Fibroblast of lung (primary cell): ENCODE data around the gene MEIOSIN.

Experiments used
- CTCF ChIP-seq, 2 donors: IDR thresholded peaks in 1 of 2; conservative IDR thresholded peaks in 1 of 2; 1 replicate in 1 of 2; 2 replicates in 1 of 2; pipeline ENCODE4 v1.5.1; 2011 to 2012; ENCODE audit warnings: low read length in 2 of 2, control low read depth in 1 of 2, inconsistent platforms in 1 of 2, low read depth in 1 of 2, mild to moderate bottlenecking in 1 of 2
- EZH2 ChIP-seq: IDR thresholded peaks from 2 replicates; pipeline ENCODE4 v1.5.1; 2012; ENCODE audit warnings: low read length, control low read depth, mild to moderate bottlenecking; ENCODE audit errors: missing control alignments

DNA sequence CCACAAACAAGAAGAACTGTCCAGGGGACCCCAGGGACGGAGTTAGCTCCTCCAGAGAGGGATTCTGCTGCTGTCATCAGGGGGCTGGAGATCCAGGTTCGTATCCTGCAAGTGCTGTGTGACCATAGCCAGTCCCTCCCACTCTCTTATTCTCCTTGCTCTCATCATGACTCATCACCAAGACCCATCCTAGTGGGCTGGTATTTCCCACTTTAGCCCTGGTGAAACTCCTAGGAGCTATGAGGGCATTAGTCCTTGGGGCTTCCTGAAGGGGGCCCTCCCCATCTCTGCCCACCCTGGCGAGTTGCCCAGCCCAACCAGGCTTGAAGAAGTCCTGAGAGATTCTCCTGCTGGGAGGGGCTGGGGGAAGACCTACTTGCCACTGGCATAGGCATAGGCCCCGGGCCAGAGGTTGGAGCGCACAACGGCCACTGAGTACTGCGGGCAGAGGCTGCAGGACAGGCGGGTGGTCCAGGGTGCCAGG lies 66.9 kb downstream of the MEIOSIN start:
- TF ChIP-seq CTCF (conservative IDR thresholded peaks at IDR 0.05 in 1 of 2, IDR thresholded peaks at IDR 0.05 in 1 of 2; ENCODE audit: low read depth in 1 of 2, low read length in 2 of 2): no peak
- TF ChIP-seq EZH2: no peak
